Prostate gland (tissue), 2 donors: ENCODE results near the gene AP5B1. TPM values are rescaled to one million over a fixed set of nuclear protein-coding genes. Genes with fewer than 3 reads are reported as not detected.

Experiments
- DNase-seq: peaks from one replicate; pipeline ENCODE4 v3.0.0-alpha.2; 2019; ENCODE audit warnings: low spot score
- H3K27ac ChIP-seq, 2 donors: fragments of 200-600 bp; sonication (generic); 2 replicates each; pipeline ENCODE4 v1.5.1; 2017 to 2019
- H3K27me3 ChIP-seq: fragments of 200-600 bp; sonication (generic); replicated peaks from 2 replicates; pipeline ENCODE4 v1.5.1; 2019; ENCODE audit not compliant: insufficient read depth
- H3K36me3 ChIP-seq, 2 donors: fragments of 200-600 bp; sonication (generic); 1 replicate in 1 of 2; 2 replicates in 1 of 2; pipeline versions ENCODE4 v1.5.1 to v1.8.1; 2017 to 2019
- H3K4me1 ChIP-seq: fragments of 200-600 bp; sonication (generic); replicated peaks from 2 replicates; pipeline ENCODE4 v1.5.1; 2019
- H3K4me3 ChIP-seq, 2 donors: fragments of 200-600 bp; sonication (generic); 2 replicates each; pipeline ENCODE4 v1.5.1; 2017 to 2019
- H3K9me3 ChIP-seq: fragments of 200-600 bp; sonication (generic); 2 replicates; pipeline ENCODE4 v1.5.1; 2017
- CTCF ChIP-seq, 4 experiments: fragments of 200-600 bp in 2 of 4; fragments of 450-650 bp in 2 of 4; sonication (generic) in 2 of 4; IDR thresholded peaks; 1 replicate in 3 of 4; 2 replicates in 1 of 4; pipeline ENCODE4 v1.5.1; 2016 to 2019; ENCODE audit warnings: antibody characterized with exemption in 4 of 4, mild to moderate bottlenecking in 2 of 4, moderate library complexity in 2 of 4
- POLR2A ChIP-seq: fragments of 450-650 bp; IDR thresholded peaks from one replicate; pipeline ENCODE4 v1.6.1; 2016; ENCODE audit warnings: antibody characterized with exemption, mild to moderate bottlenecking
- POLR2AphosphoS5 ChIP-seq: sonication (generic); formaldehyde crosslinking; IDR thresholded peaks from one replicate; pipeline ENCODE4 v1.6.1; 2017; ENCODE audit warnings: antibody characterized with exemption
- WGBS: methylation state at CpG from one replicate; pipeline ENCODE4 v1.1.5; 2018; 5-methylcytosine and 5-hydroxymethylcytosine counted together
- intact Hi-C: fragments of 100-400 bp; cut with DNase I; formaldehyde crosslinking; loops from one replicate; pipeline ENCODE4 v1.14.2; 2022
- total RNA-seq, 2 donors: library from RNA; depleted of rRNA; stranded (reverse); fragments of >200 nt; gene quantifications; one replicate each; pipeline ENCODE4 v1.1.0, GENCODE V29; 2016

AP5B1 gene
- total RNA-seq, 2 donors from 2014 or later, result 15.4 to 18.8 TPM

GRCh38 chr11:65816696-65817095 lies 35.9 kb upstream of the AP5B1 start:
- 93% methylated on average over 3 of the region's 3 CpGs for WGBS
- Histone ChIP-seq H3K9me3 (no peaks in the 10 kb centered on the region), H3K4me1 (no peaks in the 10 kb centered on the region), H3K4me3 (no peak overlapping the region), H3K27me3 (no peaks in the 10 kb centered on the region), H3K36me3 (no peaks in the 10 kb centered on the region), H3K27ac (no peak overlapping the region)
- intact Hi-C loops, result loop anchor here (5.0 kb wide), 1 partner anchor 179 kb away; the partner anchor contains the start of gene SIPA1
- DNase-seq, result no peak
- TF ChIP-seq POLR2A (no peak), CTCF (IDR thresholded peaks at IDR 0.05) (no peak), POLR2AphosphoS5 (no peak)

GRCh38 chr11:65814986-65815565 lies 34.3 kb upstream of the AP5B1 start:
- DNase-seq, result no peak
- no peaks in the 10 kb centered on the region for H3K36me3 ChIP-seq
- H3K27ac ChIP-seq, result no peak overlapping the region
- no peaks in the 10 kb centered on the region for H3K27me3 ChIP-seq
- intact Hi-C loops, result loop anchor here (5.0 kb wide), 1 partner anchor 178 kb away; the partner anchor contains the start of gene SIPA1
- H3K9me3 ChIP-seq, result no peaks in the 10 kb centered on the region
- no peak for TF ChIP-seq CTCF (IDR thresholded peaks at IDR 0.05)
- no peak for TF ChIP-seq POLR2A
- no peak for TF ChIP-seq POLR2AphosphoS5
- 74% methylated on average over 16 of the region's 16 CpGs for WGBS
- H3K4me3 ChIP-seq, result no peak overlapping the region
- no peaks in the 10 kb centered on the region for H3K4me1 ChIP-seq

- no peaks in the 10 kb centered on the region for H3K9me3 ChIP-seq
- H3K4me1 ChIP-seq, result no peaks in the 10 kb centered on the region
- H3K27me3 ChIP-seq, result no peaks in the 10 kb centered on the region
- H3K27ac ChIP-seq, result no peak overlapping the region
- no peak for TF ChIP-seq POLR2AphosphoS5
- TF ChIP-seq POLR2A, result no peak
- no peak for TF ChIP-seq CTCF (IDR thresholded peaks at IDR 0.05)
- H3K4me3 ChIP-seq, result no peak overlapping the region
- WGBS, result 70% methylated on average over 18 of the region's 18 CpGs
- H3K36me3 ChIP-seq, result no peaks in the 10 kb centered on the region
- no peak for DNase-seq
- intact Hi-C loops, result no loop called here
These were observed 33.6 kb upstream of the AP5B1 start for GRCh38 chr11:65814131-65814985.

- no peaks in the 10 kb centered on the region for H3K36me3 ChIP-seq
- H3K27ac ChIP-seq, result no peak overlapping the region
- H3K4me1 ChIP-seq, result no peaks in the 10 kb centered on the region
- DNase-seq, result no peak
- 81% methylated on average over 19 of the region's 19 CpGs for WGBS
- H3K27me3 ChIP-seq, result no peaks in the 10 kb centered on the region
- TF ChIP-seq POLR2AphosphoS5, result no peak
- no peak for TF ChIP-seq POLR2A
- no peak for TF ChIP-seq CTCF (IDR thresholded peaks at IDR 0.05)
- intact Hi-C loops, result no loop called here
- H3K4me3 ChIP-seq, result no peak overlapping the region
- H3K9me3 ChIP-seq, result no peaks in the 10 kb centered on the region
These were observed 31.1 kb upstream of the AP5B1 start for GRCh38 chr11:65811764-65812475.
